ENCODE results near the gene SHTN1. TPM values are rescaled to one million over a fixed set of nuclear protein-coding genes. Genes with fewer than 3 reads are reported as not detected.

SHTN1 gene
- total and polyA plus RNA-seq, 7 donors = 4.1 to 12.5 (median 6.1) TPM

DNA sequence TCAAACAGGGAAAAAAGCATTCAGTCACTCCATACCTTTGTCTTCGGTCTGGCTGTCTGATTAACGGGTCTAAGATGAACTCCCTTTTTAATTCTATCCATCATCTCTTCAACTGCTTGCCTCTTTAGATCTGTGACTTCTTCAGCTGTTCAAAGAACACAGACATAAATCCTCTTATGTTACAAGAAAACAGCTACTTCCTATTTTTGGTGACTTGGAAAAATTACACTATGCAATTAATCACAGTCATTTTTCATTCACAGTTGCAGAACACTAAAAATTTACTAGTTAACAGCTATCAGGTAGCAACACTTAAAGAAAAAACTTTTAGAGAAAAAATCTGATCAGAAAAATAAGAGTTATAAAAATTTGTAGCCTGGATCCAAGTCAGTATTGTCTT lies 89.6 kb downstream of the SHTN1 start:
- Histone ChIP-seq H3K36me3 (no peaks in the 10 kb centered on the region), H3K9me3 (no peaks in the 10 kb centered on the region)
- 47 to 84% methylated on average over 2 of the region's 2 CpGs for WGBS, 2 donors

DNA sequence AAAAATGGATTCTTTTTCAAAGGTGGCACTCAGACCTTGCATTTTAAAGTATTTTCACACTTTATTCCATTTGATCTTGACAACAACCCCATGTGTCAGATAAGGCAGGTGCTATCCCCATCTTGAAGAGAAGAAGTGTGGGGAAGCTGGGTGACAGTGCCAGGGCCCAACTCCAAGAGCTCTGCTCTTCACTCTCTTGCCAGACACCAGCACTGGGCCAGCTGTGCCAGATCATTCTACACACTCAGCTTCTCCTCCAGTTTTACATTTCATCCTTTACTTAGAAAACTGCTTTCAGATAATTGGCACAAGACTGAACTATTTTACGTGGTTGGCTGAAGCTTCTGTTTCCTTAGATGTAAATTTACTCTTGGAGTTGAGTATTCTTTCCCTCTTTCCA lies 91.3 kb downstream of the SHTN1 start:
- TF ChIP-seq, protein P1, sequence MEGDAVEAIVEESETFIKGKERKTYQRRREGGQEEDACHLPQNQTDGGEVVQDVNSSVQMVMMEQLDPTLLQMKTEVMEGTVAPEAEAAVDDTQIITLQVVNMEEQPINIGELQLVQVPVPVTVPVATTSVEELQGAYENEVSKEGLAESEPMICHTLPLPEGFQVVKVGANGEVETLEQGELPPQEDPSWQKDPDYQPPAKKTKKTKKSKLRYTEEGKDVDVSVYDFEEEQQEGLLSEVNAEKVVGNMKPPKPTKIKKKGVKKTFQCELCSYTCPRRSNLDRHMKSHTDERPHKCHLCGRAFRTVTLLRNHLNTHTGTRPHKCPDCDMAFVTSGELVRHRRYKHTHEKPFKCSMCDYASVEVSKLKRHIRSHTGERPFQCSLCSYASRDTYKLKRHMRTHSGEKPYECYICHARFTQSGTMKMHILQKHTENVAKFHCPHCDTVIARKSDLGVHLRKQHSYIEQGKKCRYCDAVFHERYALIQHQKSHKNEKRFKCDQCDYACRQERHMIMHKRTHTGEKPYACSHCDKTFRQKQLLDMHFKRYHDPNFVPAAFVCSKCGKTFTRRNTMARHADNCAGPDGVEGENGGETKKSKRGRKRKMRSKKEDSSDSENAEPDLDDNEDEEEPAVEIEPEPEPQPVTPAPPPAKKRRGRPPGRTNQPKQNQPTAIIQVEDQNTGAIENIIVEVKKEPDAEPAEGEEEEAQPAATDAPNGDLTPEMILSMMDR (IDR thresholded peaks at IDR 0.05) = no peak
- TF ChIP-seq EP300 (IDR thresholded peaks at IDR 0.05) = no peak
- no peak for TF ChIP-seq POLR2A (IDR thresholded peaks at IDR 0.05)
- TF ChIP-seq POLR2AphosphoS5 (IDR thresholded peaks at IDR 0.05) = no peak
- 80 to 87% methylated on average over 1 of the region's 1 CpG for WGBS, 2 donors
- Histone ChIP-seq H3K36me3 (no peaks in the 10 kb centered on the region), H3K4me1 (no peaks in the 10 kb centered on the region), H3K4me3 (no peak overlapping the region), H3K27me3 (no peaks in the 10 kb centered on the region), H3K9me3 (no peaks in the 10 kb centered on the region), H3K27ac (no peak overlapping the region)
- intact Hi-C loops (cut with DNase I) = no loop called here
- DNase-seq = no peak

More for the DNA sequence above, 89.6 kb downstream of the SHTN1 start:
- TF ChIP-seq POLR2A (IDR thresholded peaks at IDR 0.05) (no peak), EP300 (IDR thresholded peaks at IDR 0.05) (no peak), POLR2AphosphoS5 (IDR thresholded peaks at IDR 0.05) (no peak)
- TF ChIP-seq, protein P1 (IDR thresholded peaks at IDR 0.05) = no peak
- Histone ChIP-seq H3K4me3 (no peak overlapping the region), H3K27me3 (no peaks in the 10 kb centered on the region), H3K27ac (no peak overlapping the region), H3K4me1 (no peaks in the 10 kb centered on the region)
- intact Hi-C loops (cut with DNase I) = no loop called here
- no peak for DNase-seq

DNA sequence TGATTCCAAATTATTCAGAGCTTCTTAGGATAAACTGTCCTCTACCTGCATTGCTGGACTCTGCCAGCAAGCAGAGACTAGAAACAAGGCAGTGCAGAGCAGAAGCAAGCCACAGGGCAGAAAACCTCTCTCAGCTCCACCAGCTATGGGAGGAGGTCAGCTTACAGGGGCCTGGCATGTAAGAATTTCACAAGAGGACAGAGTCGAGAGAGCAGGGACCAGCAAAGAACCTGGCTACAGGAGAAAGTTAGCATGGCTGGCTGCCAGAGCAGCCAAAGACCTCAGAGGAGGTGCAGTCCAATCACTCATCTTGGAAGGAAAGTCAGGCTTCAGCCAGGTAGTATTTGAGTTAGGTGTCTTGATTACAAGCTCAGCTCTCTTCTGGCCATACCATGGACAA lies 92.8 kb downstream of the SHTN1 start:
- no peaks in the 10 kb centered on the region for H3K9me3 ChIP-seq
- intact Hi-C loops (cut with DNase I) = no loop called here
- no peak for TF ChIP-seq EP300 (IDR thresholded peaks at IDR 0.05)
- TF ChIP-seq POLR2A (IDR thresholded peaks at IDR 0.05) = no peak
- TF ChIP-seq, protein P1 (IDR thresholded peaks at IDR 0.05) = no peak
- no peak for TF ChIP-seq POLR2AphosphoS5 (IDR thresholded peaks at IDR 0.05)
- H3K36me3 ChIP-seq = no peaks in the 10 kb centered on the region
- no peak overlapping the region for H3K4me3 ChIP-seq
- H3K27ac ChIP-seq = no peak overlapping the region
- no peaks in the 10 kb centered on the region for H3K4me1 ChIP-seq
- 88% methylated on average over 1 of the region's 1 CpG for WGBS, 2 donors
- H3K27me3 ChIP-seq = no peaks in the 10 kb centered on the region
- DNase-seq = no peak

DNA sequence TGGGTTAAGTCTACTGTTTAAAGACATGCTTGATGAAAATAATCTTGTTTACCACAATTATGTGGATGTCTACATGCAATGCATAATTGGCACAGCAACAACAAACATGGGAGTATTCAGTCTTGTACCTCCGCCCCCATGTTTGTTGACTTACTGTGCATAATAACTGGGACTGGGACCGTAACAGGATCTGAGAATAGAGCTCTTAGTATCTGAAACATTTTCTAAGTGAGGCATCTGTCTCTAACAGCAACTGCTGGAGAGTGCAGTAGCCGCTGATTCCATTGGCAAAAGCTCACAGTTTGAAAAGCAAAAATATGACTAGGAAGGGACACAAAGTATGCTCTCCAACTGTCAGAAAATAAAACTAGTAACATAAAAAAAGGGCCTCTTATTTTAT lies 94.1 kb downstream of the SHTN1 start:
- DNase-seq = no peak
- WGBS, 2 donors = 88 to 89% methylated on average over 3 of the region's 3 CpGs
- intact Hi-C loops (cut with DNase I) = no loop called here
- TF ChIP-seq EP300 (IDR thresholded peaks at IDR 0.05) = no peak
- TF ChIP-seq, protein P1 (IDR thresholded peaks at IDR 0.05) = no peak
- TF ChIP-seq POLR2AphosphoS5 (IDR thresholded peaks at IDR 0.05) = no peak
- no peak for TF ChIP-seq POLR2A (IDR thresholded peaks at IDR 0.05)
- Histone ChIP-seq H3K27me3 (no peaks in the 10 kb centered on the region), H3K4me3 (no peak overlapping the region), H3K36me3 (no peaks in the 10 kb centered on the region), H3K4me1 (no peaks in the 10 kb centered on the region), H3K9me3 (no peaks in the 10 kb centered on the region), H3K27ac (no peak overlapping the region)

DNA sequence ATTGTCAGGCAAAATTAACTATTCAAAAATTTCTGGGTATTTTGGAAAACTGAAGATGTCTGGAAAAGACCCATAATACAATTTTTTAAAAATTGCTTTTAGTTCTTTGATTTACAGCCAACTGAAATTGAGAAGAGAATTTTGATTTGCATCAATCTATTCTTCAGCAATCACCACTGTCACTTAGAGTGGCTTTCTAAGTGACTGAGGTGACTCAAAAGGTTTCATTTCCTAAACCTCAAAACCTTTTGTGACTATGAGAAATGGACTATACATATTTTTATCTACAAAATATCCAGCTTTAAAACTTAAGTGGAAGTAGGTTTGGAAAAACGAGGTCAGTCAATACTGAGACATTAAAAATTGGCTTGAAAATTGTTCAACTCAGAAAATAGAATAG lies 95.7 kb downstream of the SHTN1 start:
- no peak for DNase-seq
- no peaks in the 10 kb centered on the region for H3K4me1 ChIP-seq
- H3K9me3 ChIP-seq = no peaks in the 10 kb centered on the region
- H3K4me3 ChIP-seq = no peak overlapping the region
- TF ChIP-seq, protein P1 (IDR thresholded peaks at IDR 0.05) = no peak
- TF ChIP-seq EP300 (IDR thresholded peaks at IDR 0.05) = no peak
- no peak for TF ChIP-seq POLR2AphosphoS5 (IDR thresholded peaks at IDR 0.05)
- TF ChIP-seq POLR2A (IDR thresholded peaks at IDR 0.05) = no peak
- no peak overlapping the region for H3K27ac ChIP-seq
- no peaks in the 10 kb centered on the region for H3K36me3 ChIP-seq
- no peaks in the 10 kb centered on the region for H3K27me3 ChIP-seq
- intact Hi-C loops (cut with DNase I) = no loop called here
- WGBS, 2 donors = 73 to 84% methylated on average over 1 of the region's 1 CpG
